K562 treated with DMSO at 1 percent for 48 hours (cell line): ENCODE data around the gene SEC61G. TPM values are rescaled to one million over a fixed set of nuclear protein-coding genes. Genes with fewer than 3 reads are reported as not detected.

Experiments used
- total RNA-seq: library from RNA; unstranded; fragments of 300-600 nt; gene quantifications from 2 replicates; pipeline ENCODE4 v1.2.3, GENCODE V29; 2022; ENCODE audit warnings: low replicate concordance; ENCODE audit errors: extremely low read depth

Gene SEC61G
- not detected in 2 replicates for total RNA-seq

GRCh38 chr7:54758702-54759592, at the start of gene SEC61G:
Gene SEC61G (minus strand): TSS chr7:54759211. CDS start chr7:54757588, 1,623 bp downstream.

Other genes starting within 250 kb of the SEC61G start
- gene VSTM2A, start 216.8 kb downstream of the SEC61G start, total RNA-seq, result not detected in 2 replicates